ENCODE measurements around the gene GPR15. TPM values are rescaled to one million over a fixed set of nuclear protein-coding genes. Genes with fewer than 3 reads are reported as not detected.
"Not testable (repeated sequence)": the region's sequence is repeated elsewhere in the genome, so short reads cannot be mapped to it uniquely, and the experiment has no call there.

GPR15 gene
- total RNA-seq, 1 experiment from 2014 or later = not detected

DNA sequence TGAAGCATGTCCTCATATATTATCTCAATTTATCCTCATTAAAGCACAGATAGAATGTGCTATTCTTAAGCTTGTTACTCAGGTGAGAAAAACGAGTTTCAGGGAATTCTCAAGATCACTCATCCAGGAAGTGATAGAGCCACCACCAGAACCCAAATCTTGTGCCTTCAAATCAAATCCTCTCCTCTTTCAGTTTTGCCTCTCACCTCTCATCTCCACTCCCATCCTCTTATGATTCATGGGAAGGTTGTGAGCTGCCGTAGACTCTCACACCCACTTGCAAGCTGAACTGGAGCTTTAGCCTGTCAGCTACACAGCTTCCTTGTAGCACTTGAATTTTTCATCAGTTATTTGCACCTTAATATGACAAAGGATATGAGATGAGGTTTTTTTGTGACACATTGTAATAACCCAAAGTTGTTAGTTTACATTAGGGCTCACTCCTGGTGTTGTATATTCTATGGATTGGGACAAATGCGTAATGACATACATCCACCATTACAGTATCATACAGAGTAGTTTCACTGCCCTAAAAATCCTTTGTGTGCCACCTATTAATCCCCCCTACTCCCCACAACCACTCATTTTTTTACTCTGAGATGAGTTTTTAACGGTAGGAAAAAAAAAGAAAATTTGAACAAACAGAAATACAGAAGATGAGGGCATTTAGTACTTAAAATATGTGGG is 25.7 kb downstream of the GPR15 start:
- DNase-seq (ENCODE audit: low spot score) = no peak

DNA sequence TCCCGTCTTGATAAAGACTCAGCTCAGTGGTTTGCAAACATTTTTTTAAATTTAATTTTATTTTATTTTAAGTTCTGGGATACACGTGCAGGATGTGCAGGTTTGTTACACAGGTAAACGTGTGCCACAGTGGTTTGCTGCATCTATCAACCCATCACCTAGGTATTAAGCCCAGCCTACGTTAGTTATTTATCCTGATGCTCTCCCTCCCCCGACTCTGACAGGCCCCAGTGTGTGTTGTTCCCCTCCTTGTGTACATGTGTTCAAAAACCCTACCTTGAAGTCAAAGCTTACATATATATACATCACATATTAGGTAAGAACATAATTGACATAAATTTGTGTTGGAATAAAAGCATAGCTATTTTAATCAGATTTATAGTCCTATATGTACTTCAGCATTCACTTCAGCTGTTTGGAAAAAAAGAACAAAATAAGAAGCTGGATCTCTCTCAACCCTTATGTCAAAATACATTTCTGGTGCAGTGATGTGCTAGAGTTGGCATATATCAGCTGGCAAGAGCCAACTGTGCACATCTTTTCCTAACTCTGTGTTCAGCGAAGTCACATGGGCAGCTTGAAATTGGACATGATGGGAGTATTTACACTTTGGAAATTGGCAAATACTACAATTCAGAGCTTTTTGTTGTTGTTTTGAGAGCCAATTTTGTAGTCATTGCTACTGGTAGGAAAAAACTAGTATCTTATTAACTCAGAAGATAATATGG is 26.5 kb downstream of the GPR15 start:
- DNase-seq (ENCODE audit: low spot score) = no peak

DNA sequence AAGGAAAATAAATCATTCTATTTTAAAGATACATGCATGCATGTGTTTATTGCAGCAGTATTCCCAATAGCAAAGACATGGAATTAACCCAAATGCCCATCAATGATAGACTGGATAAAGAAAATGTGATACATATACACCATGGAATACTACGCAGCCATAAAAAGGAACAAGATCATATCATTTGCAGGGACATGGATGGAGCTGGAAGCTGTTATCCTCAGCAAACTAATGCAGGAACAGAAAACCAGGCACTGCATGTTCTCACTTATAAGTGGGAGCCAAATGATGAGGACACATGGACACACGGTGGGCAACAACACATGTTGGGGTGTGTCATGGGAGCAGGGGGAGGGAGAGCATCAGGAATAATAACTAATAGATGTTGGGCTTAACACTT is 28.0 kb downstream of the GPR15 start:
- DNase-seq (ENCODE audit: low spot score) = not testable (repeated sequence)

DNA sequence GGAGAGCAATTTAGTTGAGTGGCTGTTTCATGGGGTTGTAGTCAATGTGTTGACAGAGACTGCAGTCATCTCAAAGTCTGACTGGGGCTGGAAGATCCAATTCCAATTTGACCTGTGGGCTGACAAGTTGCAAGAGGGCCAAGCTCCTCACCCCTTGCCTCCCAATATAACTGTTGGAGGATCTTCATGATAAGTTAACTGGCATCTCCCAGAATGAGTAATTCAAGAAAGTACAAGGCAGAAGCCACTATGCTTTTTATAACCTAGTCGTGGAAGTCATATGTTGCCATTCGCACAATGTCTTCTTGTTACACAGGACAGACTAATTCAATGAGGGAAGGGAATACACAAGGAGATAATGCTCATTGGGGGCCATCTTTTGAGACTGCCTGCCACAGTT is 29.1 kb downstream of the GPR15 start:
- DNase-seq (ENCODE audit: low spot score) = no peak

DNA sequence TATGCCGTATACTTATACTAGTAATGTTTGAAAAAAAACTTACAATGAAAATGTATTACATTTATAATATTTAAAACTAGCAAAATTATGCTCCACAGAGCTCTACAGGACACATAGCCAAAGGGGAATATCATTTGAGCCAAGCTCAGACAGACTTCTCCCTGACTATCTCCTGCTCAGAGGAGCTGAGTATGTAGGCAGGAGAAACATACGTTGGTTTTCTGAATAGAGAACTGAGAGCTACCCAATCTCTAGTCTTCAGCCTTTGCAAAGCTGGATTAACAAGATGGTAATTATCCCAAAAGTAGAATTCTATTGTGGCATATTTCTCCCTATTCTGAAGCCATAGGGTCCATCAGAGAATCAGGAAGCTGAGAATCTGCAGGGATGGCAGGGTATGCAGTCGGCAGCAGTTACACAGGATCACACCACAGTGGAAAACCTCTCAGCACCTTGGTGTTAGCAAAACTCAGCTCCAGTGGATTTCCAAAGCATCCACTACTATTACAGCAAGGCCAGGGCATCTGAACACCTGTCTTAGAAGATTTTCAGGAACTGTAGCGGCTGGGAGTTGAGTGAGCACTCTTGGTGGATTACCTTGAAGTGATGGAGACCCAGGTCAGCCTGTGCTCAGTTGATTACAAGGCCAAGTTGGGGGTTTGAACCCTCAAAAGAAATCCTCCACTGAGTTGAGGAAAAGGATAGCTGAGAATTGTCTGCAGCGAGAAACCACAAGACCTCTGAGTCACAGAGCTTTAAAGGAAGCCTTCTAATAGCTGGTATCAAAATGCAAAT is 30.1 kb downstream of the GPR15 start:
- DNase-seq (ENCODE audit: low spot score) = no peak

DNA sequence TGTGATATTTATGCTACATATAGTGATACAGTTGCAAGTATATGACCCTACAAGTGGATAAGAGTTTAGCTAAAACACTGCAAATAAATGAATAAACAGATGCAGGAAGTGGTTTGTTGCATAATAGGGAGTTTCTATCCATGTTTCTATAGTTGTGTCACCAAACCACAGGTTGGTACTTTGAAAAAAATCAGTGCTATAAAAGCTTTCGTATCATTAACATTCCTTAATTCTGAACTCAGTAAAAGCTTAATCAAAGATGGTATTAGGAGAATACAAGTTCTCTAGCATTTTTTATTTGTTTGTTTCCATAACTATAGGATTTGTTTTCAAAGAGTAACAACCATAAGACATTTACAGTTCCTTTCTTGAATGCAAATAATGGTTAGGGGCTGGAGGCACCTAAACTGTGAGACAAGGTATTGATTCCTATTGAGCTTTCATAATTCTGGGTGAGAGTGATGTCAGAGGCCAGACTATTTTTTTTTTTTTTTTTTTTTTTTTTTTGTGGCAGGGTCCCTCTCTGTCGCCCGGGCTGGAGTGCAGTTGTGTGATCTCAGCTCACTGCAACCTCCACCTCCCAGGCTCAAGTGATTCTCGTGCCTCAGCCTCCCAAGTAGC is 32.0 kb downstream of the GPR15 start:
- no peak for DNase-seq (ENCODE audit: low spot score)

DNA sequence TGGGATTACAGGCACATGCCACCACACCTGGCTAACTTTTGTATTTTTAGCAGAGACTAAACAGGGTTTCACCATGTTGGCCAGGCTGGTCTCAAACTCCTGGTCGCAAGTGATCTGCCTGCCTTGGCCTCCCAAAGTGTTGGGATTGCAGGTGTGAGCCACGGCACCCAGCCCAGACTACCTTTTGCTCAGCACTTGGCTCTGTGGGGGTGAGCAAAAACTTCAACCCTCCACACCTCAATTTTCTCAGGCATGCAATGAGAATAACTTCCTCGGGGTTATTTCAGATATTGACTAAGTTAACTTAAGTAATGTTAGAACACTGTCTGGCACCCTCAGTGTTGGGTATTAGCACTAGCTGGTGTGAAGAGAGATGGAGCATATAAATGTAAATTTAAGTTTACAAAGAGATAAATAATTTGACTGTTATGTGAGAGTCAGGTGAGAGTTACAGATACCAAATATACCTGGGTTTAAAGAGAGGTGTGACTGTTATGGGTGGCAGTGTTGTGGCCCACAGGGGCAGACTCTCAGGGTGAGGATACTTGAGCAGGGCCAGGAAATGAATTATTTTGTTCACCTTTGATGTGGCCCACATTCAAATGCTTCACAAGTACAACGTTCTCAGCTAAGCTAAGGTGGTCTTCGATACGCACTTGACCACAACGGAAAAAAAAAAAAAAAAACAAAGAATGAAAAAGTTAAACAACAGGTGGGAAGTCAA is 32.7 kb downstream of the GPR15 start:
- no peak for DNase-seq (ENCODE audit: low spot score)

DNA sequence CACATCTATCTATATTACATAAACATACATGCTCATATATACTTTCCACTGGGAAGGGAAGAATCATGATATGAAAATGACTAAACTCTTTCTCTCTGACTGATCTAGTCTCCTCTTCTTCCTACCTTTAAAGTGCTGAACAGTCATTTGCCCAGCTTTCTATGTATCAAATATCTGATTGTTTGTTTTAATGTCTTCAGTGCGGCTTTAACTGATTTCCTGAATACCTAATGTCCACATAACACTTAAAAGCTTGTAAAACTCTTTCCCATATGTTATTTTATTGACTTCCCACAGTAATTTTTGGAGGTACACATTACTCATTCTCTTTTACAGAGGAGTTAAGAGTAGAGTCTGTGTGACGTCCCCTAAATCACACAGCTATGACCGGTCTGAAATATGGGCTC is 33.5 kb downstream of the GPR15 start:
- no peak for DNase-seq (ENCODE audit: low spot score)

DNA sequence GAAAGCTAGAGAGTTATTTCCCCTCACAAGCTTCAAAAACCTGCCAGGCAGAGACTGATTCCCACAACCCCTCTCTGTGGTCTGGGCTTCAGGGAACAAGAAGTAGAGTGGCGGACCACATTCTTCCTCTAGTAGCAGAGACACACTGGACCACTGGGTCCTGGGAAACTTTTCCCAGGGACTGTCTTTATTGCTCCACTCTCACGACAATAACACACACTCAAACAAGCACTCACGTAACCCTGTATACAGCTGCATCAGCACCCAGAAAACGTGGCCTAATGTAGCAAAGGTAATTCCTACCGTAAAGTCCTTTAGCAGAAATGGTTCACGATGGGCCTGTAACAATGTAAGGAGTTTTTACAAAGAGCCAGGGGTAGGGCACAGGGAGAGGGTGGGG is 34.1 kb downstream of the GPR15 start:
- DNase-seq (ENCODE audit: low spot score) = no peak

DNA sequence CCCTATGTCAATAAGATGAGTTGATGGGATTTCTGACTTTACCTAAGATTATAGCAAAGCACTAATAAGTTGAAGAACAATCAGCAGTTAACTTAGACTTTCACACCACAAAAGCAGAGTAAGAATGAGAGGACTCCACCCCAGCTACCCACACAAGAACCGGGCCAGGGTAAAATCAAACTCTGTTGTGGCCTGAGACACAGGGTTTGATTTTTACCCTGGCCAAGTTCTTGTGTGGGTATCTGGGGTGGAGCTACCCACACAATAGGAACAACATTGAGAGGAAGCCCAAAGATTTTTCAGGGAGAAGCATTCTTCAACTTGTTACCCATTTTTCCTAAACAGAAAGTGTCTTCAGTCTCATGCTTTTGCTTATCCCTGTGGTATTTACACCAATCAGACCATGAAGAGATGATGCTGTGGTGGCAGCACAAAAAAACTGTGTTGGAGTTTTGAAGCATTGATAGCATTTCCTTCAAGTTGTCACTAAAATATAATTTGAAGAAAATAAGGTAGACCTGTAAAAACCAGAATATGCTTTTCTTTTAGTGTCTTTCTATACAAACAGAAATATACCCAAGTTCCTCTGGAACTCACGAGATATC is 36.0 kb downstream of the GPR15 start:
- DNase-seq (ENCODE audit: low spot score) = no peak

DNA sequence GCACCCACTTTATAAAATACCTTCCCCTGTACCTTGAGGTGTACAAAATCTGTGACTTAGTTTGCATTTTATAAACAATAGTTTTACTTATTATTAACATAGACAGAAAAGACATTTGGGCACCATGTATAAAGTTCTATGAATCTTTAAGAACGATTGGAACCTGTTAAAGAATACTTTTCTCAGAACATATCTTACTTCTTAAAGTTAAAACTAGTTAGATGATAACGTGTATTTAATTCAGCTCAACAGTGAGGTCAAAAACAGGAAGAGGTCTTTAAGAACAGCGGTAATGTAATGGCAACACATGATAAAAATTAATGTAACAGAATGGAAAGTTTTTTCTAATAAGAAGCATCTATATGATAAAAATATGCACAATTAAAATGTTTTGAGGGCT is 36.6 kb downstream of the GPR15 start:
- DNase-seq (ENCODE audit: low spot score) = no peak

DNA sequence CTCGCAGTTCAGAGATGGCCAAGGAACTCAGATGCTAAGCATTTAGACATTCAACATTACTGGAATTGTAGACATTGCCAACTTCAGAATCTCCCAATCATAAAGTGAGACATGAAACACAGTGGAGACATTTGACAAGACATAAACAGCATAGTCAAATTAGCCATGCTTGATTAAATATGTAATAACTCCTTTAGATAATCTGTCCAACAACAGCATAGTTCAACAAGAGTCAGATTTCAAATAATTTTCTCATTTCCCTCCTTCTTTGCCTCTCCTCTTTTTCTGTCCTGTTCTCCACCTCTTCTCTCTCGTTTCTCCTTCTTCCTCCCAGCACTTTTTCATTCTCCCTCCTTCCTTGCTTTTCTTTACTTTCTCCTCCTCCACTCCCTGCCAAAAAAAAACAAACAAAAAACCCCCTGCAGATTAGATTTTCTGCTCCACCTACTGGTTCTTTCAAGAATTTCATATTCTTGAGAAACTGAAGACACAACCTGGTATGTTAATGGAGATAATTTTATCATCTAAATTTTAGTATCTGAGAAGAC is 41.5 kb downstream of the GPR15 start:
- DNase-seq (ENCODE audit: low spot score) = peak; percentile 27

DNA sequence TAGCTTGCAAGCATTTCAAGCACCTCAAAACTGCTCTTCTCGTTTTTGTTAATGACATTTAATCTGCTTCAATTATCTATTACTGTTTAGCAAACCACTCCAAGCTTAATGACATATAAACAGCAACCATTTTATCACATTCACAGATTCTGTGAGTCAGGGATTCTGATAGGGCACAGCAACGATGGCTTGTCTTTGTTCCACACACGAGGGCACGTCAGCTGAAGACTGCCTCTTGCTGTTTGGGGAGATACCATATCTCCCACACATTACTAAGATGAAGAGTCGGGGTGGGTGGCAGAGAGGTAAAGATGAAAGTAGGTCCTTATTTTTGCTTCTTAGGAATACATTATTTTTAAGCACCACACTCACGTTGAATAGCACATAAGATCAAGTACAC is 42.4 kb downstream of the GPR15 start:
- DNase-seq (ENCODE audit: low spot score) = no peak

DNA sequence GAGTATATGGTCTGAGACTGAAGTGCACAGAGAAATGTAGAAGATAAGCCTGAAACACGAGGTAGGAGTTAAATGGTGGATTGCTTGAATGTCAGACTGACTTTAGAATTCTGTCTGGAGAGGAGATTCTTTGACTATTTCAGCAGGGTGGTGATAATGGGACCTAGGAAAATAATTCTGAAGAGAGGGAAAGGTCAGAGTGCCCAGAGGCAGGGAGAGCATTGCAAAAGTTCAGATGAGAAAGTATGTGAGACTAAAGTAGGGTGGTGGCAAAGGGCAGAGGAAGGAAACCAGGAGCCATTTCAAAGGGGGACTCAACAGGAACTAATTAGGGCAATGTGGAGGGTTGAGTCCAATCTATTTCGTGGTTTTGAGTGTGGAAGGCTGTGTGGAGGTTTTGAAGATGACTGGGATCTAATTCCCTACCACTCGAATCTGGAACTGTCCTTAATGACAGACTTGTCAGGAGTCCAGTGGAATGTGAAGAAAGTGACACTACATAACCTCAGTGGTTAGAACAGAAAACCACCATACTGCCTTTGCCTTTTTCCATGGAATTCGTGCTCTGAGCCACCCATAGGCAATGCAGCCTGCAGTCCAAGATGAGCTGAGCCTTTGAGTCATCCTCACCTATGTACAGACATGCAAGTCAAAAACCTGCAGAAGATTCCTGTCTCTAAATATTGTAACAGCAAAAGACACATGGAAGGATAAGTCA is 45.6 kb downstream of the GPR15 start:
- DNase-seq (ENCODE audit: low spot score) = no peak

DNA sequence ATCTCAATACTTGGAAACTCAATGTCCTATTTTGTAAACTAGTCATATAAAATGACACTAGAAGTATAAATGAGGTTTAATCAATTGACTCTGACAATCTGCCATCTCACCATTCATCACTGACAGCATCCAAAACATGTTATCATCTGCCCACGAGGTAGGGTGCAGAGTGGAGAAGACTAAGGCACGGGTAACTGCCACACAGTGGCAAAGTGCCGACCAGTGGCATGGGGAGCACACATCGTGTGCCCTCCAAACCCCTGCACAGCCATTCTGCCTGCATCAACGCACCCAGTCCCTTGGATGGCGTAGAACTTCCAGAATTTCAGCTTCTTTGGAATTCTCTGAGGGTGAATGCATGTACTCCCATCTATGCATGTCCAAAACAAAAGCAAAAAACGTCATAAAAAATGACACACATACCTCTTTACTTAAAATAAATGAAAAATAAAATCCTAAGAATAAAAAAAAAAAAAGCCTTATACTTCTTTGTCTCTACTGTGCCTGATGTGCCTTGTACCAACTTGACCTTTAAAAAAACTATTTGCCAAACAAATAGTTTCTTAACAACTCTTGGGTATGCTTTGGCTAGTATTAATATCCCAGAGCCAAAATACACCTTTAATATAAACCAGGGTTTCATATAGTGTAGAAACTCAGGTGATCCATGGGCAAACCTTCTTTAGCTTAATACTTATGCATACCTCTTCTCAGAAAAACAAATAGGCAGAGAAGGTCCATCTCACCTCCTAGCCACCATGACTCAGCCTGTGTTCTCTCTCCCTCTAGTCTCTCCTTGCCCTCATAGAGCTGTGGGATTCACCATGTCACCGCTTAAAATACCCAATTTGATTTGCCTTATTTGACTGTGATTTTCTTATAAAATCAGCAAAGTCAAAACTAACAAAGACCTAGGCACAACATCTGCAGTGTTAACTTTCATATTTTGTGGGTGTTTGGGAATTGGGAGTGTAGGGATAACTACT is 48.9 kb downstream of the GPR15 start:
- no peak for DNase-seq (ENCODE audit: low spot score)

DNA sequence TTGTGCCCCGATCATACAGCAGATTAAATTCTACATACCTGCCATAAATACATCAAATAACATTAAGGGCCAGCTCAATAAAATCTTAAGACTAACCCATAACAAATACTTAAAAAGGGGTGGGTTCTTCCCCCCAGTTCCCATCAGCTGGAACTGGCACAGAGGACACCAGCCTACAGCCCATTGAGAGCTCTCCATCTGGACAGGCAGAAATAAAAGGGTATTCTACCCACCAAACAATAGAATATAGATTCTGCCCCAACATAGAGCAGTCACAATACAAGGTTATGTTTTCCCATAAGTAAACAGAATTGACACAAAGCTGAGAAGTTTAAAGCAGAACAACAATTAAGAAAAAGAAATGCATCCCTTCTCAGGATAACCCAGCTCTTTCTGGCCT is 49.7 kb downstream of the GPR15 start:
- no peak for DNase-seq (ENCODE audit: low spot score)

DNA sequence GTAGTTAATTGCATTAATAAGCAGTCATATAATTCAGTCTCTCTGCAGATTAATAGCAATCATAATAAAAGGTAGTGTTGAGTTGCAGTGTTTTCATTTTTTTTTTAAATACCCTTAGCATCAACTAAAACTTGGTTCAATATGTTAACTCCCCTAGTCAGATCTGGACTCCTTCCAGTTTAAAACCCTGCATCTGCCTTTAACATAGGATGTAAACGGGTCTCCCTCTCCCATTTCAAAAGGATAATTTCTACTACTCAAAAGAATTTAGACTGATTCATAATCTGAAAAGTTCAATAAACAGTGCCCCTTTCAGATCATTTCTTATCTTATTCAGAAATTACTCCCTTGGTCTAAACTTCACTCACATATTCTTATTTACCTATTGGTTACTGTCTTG is 50.3 kb downstream of the GPR15 start:
- no peak for DNase-seq (ENCODE audit: low spot score)

DNA sequence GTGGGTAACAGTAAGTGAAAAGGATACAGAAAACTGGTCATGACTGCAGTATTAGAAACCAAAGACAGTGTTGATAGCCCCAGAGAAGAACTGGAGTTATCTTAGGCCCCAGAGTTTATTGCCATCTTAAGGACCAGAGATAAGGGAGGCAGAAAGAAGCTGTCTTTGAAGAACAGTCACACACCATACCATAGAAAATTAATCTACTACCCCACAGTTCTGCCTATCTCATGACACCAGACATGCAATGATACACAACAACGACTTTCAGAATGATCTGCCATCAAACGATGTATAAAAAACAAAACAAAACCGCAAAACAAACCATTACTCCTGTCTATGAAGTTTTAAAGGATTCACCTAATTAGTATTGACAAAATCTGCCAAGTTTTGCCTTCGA is 52.0 kb downstream of the GPR15 start:
- DNase-seq (ENCODE audit: low spot score) = no peak

Measured in HT-29 (cell line).